Anterior cingulate cortex (tissue), 58 donors: ENCODE results near the gene CERS1.

Source experiments
- DNase-seq, 58 donors: peaks; one replicate each; lab custom pipeline; 2025; lab: John Stamatoyannopoulos, UW

The CERS1 gene

DNA sequence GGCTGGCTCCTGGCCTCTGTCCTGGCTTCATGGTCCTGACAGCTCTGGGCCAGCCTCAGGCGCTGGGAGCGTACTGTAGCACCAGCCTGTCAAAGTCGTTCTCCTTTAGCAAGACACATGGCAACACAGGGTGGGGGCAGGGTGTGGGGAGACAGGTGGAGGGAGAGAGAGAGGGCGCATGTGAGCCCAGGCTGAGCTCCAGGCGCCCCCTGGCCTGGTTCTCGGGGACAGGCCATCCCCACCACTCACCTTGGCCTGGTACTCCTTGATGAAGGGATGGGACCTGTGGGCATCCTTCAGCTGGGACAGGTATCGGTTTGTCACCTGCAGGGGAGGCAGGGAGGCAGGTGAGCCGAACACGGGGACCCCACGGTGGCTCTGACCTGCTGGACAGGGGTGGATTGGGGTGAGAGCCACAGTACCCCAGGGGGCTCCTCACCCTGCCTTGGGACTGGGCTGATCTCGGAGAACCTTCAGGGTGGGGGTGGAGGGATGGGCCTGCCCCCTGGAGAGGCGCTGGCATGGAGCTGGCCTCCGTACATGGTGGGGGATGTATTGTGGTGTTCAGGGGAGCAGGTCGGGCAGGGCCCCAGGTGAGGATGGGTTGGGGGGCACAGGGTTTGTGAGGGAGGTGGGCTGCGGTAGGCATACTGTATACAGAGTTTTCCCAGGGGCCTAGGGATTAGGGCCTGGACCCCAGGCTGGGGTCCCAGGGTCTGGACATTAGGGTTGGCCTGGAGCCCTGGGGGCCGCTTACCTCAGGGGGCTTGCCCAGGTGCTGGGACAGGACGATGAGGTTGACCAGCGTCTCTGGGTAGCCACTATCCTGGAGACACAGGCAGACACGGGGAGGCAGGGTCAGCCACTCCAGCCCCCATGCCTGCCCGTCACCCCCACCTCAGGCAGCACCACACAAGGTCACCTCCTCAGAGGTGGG, 3.9 kb upstream of the CERS1 start:
- no peak for DNase-seq

DNA sequence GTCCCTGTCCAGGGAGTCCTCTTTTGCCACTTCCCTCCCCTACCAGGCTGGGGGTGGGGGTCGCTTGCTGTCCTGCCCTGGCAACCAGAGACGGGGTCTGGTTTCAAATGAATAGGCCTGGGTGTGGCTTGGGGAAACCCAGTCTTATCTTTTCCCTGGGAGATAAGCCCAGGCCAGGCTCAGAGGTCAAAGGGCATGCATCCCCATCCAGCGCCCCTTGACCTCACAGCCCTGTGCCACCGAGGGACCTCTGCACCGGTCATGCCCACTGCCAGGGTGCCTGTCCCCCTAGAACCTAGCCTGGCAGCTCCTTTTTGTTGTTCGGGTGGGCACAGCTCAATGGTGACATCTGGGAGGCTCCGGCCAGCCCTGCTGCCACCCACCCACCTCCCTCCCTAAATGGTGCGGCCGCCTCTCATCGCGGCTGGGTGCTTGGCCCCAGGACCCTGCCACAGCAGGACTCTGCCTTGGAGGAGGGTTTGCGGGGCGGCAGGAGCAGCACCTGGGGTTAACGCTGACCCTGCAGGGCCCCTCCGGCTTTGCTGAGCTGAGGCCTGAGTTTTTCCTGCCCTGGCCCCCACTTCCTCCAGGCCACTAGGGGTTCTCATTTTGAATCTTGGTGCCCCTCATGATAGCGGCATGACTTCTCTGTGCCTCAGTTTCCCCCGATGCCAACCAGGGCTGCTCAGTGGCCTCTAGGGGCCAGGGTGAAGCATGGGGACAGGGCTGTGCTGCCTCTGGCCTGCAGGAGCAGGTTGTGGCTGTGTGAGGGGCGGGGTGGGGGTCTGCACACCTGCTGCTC, 2.9 kb upstream of the CERS1 start:
- DNase-seq = peak in 1 of 58 donors; percentile 34

DNA sequence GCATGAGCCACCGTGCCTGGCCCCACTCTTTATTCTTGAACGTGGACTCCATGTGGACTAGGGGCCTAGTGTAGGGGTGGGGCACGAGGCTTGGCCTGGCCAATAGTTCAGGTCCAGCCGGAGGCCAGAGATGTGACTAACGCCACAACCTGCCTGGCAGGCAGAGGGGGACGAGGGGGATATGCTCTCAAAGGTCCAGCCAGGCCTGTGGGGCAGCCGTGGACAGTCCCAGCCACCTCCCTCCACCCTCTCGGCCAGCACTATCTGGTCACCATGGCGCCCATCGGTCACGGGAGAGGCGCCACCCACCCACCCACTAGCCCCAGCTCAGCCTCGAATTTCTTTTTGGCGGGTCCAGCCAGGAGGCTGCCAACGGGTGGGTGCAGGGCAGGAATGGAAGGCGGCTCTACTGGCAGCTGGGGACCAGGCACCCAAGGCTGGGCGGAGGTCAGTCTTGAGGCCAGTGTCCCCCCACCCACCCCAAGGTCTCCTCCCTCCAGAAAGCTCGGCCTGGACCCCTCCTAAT, 2.2 kb upstream of the CERS1 start:
- peak in 8 of 58 donors; percentile 9 to 36 (median 28) for DNase-seq

DNA sequence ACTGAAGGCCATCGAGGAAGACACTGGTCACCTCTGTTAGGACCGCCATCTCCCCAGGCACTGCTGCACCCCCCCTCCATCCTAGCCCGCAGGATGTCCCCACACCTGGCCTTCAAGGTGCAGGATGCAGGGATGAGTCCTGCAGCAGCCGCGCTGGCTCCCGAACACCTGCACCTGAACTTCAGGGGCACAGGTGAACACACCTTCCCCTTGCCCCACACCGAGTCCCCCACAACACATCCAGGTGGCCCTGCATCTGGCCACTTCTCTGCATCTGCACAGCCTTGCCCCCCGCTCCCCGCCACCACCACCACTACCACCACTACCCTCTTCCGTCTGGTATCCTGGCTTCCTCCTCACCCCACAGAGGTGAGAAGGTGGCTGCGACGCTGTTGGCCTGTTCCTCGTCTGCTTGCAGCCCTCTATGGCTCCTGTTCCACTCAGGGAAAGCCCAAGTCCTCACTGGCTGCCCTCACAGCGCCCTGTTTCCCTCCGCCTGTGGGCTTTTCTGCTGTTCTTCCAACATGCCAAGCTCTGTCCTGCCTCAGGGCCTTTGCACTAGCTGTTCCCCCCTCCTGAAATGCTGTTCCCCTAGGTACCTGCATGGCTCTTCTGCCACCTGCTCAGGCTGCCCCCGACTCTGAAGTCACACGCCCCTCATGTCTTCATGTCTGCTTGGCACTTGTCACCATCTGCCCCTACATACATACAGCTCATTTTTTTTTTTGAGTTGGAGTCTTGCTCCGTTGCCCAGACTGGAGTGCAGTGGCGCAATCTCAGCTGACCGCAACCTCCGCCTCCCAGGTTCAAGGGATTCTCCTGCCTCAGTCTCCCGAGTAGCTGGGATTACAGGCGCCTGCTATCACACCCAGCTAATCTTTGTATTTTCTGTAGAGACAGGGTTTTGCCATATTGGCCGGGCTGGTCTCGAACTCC, 1.4 kb upstream of the CERS1 start:
- DNase-seq = no peak

DNA sequence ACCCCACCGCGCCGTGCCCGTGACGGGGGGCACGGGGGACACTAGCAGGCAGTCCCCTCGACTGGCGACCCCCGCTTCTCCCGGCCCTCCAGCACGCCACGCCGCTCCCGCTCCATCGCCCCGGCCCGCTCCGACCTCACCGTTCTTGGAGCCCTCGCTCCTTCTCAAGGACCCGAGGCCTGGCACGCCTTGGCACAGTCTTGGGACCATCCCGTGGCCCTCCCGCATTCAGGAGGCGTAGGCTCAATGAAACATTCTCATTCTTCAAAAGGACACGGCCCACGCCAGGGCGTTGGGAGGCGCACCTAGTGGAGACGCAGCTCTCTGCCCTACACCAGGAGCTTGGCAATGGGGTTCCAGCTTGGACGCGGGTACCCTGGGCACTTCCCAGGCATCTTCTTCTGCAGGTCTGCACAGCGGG, 473 bp upstream of the CERS1 start:
- DNase-seq = peak in 48 of 58 donors; percentile 7 to 72 (median 46)

DNA sequence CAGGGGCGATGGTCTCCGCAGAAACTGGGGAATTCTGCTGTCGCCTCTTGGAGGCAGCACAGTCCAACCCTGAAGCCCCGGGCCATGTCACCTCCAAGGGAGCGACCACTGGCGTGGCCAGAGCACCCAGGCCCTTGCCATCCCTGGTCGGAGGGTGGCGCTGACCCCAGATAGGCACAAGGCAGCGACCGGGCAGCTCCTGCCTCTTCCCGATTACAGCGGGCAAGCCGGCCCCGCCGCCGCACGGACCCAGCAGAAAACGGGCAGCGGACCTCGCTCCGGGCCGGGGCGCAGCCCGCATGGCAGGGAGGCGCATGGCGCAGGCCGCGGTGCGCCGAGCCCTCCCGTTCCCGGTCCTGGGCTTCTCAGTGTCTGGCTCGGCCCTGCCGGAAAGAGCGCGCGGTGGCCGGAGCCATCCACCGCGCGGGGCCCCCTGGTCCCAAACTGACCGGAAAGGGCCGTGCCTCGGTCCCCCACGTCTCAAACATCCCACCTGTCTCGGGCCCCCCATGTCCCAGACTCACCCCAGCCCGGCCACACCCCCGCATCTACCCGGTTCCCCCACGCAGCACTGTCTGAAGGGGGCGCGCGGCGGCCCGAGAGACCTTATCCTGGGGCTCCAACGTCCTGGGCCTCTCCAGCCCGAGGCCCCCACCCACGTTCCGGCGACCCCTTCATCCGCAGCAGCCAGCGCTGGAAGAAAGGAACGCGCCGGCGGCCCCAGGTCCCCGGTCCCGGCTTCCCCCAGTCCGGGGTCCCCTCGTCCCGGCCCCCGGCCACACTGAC, 727 bp downstream of the CERS1 start:
- DNase-seq = peak in 53 of 58 donors; percentile 40 to 98 (median 89)

DNA sequence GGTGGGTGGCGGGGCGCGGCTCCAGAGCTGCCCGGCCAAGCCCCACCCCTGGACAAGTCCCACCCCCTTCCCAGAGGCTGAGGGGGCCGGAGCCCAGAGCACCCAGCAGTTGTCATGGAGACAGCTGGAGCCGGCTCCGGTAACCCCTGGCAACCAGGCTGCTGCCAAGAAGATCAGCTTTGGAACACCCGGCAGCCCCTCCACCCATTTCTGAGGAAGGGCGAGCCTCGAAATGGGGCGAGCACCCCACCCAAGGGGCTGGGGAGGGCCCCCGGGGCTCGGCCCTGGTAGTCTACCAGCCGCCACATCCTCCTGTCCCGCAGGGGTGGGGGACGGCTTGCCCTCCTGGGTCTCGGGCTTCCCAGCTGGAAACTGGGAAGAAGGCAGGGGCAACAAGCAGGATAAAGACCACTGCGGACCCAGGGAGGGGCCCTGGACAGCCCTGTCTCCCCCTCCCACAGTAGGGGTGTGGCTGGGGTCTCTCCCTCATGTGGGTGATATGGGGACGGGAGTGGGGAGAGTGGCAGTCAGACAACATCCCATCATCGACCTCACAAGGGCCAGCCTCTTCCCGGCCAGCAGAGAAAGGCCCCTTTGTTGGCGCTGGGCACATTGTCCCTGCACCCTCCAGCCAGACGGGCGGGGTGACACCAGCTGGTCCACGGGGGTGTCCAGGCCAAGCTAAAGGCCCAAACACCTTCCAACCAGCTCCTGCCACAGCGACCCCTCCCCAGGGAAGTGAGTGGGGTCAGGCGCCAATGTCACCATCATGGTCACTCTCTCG, 1.5 kb downstream of the CERS1 start:
- DNase-seq = peak; percentile 63 to 98 (median 92)

DNA sequence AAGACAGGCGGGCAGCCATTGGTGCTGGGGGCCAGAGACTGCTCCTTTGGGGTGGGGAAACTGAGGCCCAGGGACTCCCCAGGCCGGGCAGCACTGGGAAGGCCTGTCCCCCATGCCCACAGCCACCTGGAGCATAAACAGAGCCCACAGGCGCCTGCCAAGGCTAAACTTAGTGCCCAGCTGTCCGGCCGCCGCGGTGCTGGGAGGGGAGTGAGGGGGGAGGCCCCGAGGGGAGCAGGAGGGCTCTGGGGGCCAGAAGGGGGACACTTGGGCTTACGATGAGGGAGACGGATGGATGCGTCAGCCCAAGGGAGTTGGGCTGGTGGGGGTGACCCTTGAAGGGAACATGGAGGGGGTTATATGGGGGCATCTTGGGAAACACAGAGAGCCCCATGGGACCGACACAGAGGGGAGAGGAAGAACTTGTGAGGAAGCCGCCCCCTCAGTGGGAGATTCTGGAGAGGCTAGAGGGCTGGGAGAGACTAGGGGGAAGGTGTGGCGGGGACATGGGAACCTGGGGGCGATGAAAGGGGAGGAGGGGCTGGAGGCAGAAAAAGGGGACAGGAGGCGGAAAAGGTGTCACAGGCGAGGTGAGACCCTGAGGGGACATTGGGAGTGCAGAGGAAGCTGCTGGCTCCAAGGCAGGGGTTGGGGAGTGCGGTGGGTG, 2.2 kb downstream of the CERS1 start:
- DNase-seq = peak in 2 of 58 donors; percentile 45 to 56

DNA sequence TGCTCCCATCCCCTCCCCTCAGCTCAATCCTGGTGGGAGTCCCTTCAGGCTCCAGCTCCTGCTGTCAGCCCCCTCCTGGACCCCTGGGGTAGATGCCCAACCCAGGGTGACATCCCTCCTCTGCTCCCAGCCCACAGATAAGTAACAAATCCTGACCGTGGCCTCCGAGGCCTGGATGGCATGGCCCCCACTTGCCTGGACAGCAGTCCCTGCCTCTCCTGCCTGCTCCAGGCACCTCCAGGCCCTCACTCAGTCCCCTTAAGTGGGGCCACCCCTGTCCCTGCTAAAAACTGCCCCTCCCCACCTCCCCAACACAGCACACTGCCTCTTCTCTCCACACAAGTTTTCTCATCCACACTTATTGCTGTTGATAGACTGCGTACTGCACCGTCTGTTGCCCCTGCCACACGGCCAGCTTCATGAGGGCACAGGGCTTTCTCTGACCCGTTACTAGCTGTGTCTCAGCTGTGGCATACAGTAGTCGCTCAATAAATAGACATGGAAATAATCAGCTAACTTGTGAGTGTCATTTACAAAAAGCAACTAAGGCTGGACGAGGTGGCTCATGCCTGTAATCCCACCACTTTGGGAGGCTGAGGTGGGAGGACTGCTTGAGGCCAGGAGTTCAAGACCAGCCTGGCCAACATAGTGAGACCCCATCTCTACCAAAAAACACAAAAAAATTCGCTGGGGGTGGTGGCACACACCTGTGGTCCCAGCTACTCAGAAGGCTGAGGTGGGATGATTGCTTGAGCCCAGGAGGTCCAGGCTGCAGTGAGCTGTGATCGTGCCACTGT, 5.8 kb downstream of the CERS1 start:
- DNase-seq = no peak

DNA sequence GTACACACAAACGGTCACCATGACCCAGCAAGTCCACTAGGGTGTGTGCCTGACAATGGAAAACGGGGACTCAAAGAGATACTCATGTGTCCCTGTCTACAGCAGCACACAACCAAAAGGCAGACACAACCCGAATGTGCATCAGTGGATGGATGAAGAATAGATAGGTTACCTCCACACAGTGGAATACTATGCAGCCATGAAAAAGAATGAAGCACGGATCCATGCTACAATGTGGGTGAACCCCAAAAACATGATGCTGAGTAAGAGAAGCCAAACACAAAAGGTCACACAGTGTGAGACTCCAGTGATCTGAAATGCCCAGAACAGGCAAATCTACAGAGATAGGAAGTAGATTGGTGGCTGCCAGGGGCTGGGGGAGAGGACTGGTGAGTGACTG, 9.0 kb downstream of the CERS1 start:
- no peak for DNase-seq

DNA sequence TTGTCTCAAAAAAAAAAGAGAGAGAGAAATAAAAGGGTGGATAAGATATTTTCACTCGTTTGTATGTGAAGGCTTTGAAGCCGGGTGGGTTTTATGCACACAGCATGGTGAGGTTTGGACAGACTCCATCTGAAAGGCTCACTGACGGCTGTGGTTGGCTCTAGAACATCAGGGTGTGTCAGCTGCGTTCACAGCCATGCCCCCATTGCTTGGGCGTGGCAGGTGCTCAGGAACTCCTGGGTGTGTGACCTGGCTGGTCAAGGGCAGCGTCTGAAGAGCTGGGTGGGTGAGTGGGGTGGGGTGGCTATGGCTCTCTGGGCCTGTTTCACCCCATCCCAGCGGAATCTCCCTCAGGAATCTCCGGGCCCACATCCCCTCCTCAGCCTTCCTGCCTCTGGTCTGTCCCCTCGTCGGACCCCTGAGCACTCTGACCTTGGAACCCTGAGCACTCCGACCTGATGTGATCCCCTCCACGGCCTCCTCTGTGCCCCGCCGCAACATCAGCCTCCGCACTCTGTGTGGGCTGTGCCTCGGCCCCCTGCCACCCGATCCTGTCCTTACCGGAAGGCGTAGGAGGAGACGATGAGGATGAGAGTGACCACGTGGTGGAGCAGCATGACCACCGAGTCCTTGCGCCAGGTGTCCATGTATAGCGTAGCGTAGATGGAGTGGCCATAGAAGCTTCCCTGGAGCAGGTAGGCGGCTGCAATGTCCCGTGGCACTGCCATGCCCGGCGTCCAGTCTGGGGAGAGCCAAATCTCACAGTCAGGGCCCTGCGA, 12.2 kb downstream of the CERS1 start:
- no peak for DNase-seq

DNA sequence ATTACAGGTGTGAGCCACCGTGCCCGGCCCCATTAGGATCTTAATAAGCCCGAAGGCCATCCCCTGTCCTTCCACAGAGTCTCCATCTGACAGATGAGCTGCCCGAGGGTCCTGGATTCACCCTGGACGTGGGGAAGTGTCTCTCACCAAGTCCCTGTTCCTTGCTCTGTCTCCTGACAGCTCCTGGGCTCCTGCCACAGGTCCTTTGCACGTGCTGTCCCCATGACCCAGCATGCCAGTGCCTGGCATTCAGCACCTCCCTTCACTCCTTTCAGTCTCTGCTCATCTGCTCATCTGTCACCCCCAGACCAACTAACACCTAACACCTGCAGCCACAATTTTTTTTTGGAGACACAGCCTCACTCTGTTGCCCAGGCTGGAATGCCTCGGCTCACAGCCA, 14.5 kb downstream of the CERS1 start:
- no peak for DNase-seq

DNA sequence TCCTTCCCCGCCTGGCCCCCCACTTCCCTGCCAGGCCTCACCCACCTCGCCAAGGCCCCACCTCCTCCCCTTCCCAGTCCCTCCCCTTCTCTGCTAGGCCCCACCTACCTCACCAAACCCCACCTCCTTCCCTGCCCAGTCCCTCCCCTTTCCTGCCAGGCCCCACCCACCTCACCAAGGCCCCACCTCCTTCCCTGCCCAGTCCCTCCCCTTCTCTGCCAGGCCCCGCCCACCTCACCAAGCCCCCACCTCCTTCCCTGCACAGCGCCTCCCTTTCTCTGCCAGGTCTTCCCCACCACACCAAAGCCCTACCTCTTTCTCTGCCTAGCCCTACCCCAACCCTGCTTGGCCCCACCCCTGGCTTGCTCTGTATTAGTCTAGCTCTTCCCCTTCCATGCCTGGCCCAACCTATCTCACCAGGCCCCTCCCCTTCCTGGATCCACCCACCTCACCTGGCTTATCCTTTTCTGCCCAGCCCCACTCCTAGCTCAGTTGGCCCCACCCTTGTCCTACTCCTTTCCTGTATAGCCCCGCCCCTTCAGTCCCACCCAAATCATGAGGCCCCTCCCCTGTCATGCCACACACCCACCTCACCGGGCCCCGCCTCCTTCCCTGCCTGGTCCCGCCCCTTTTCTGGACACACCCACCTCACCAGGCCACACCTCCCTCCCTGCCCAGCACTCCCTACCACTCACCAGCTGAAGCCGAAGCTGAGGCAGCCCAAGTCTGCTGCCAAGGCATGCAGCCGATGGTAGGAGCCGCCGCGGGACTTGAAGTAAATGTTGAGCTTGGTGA, 16.2 kb downstream of the CERS1 start:
- DNase-seq = peak in 2 of 58 donors; percentile 16 to 44

DNA sequence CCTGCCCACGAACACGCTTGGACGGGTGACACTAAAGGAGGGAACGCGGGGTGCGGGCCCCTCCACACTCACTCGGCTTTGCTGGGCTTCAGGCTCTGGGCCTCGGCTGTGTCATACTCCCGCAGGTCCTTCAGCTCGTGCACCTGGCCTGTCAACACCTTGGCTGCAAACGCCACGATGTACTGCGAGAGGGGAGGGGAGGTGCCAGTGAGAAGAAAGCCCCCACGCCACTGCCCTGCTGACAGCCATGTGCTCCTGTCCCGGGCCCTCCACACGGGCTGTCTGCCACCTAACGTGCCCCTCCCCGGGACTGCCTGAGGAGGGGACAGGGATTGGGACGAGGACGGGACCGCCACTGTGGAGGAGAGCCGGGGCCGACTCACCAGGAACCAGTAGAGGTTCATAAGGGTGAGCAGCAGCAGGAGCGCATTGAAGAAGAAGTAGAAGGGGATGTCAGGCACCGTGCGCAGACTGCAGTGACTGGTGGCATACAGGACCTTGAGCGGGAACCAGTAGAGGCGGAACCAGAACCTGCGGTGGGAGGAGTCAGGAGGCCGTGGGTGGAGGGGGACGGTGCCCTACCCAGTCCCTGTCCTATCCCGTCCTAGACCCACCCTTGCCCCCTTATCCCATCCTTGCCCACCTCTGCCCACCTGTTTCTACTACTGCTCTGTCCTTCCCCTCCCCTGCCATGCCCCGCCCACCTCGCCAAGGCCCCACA, 16.9 kb downstream of the CERS1 start:
- DNase-seq = no peak
